ENCODE data around the gene TOR1AIP2. TPM values are rescaled to one million over a fixed set of nuclear protein-coding genes. Genes with fewer than 3 reads are reported as not detected.
A peak's percentile ranks its signal among the peaks of the same experiment; 100 is the strongest.

TOR1AIP2 gene
- polyA plus RNA-seq, 1 of the 3 experiments (the other 2 are of a cell fraction), result 12.7 TPM

GRCh38 chr1:179807691-179808485 is 69.7 kb downstream of the TOR1AIP2 start:
- no peak for DNase-seq
- Histone ChIP-seq H3K4me3 (ENCODE audit: low read depth in 2 of 2, low read length in 1 of 2) (no peak overlapping the region), H3K27me3 (ENCODE audit: insufficient read depth) (peaks cover 10% of the 10 kb centered on the region; the same call in 1 of the 2 replicates), H3K36me3 (replicated peaks in 1 of 2; ENCODE audit: control insufficient read depth in 1 of 2, insufficient read depth in 2 of 2, low read length in 1 of 2) (no peaks in the 10 kb centered on the region), H3K9me2 (no peaks in the 10 kb centered on the region), H3K9me3 (no peaks in the 10 kb centered on the region), H4K20me1 (ENCODE audit: insufficient read depth) (no peaks in the 10 kb centered on the region), H3K9ac (no peak overlapping the region), H3F3A (replicated peaks; ENCODE audit: insufficient read depth) (no peaks in the 10 kb centered on the region), H3K27ac (ENCODE audit: low read depth in 2 of 2, low read length in 1 of 2) (peak overlapping the region in 1 of 2 experiments; percentile 54; a peak in 1 of 4 replicates), H3K4me1 (ENCODE audit: control insufficient read depth in 1 of 2, insufficient read depth in 2 of 2, low read depth in 1 of 2, low read length in 1 of 2) (peaks cover 0 to 51% of the 10 kb centered on the region in 2 experiments; a peak in 1 of 4 replicates), H3K79me2 (ENCODE audit: insufficient read depth) (no peaks in the 10 kb centered on the region), H2AFZ (ENCODE audit: low read depth) (no peak overlapping the region), H3K4me2 (no peak overlapping the region)
- ChIA-PET CTCF (interaction anchor here (0.8 to 20.9 kb wide), 5 partner anchors 11 to 100 kb away, joined by 3 to 862 read pairs (median 87); no protein-coding TSS in a partner anchor), POLR2A (interaction anchor here (1.5 kb wide), 1 partner anchor 101 kb away, joined by 4 read pairs; no protein-coding TSS in a partner anchor)
- TF ChIP-seq, protein P1, sequence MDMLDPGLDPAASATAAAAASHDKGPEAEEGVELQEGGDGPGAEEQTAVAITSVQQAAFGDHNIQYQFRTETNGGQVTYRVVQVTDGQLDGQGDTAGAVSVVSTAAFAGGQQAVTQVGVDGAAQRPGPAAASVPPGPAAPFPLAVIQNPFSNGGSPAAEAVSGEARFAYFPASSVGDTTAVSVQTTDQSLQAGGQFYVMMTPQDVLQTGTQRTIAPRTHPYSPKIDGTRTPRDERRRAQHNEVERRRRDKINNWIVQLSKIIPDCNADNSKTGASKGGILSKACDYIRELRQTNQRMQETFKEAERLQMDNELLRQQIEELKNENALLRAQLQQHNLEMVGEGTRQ (IDR thresholded peaks at IDR 0.05; ENCODE audit: borderline replicate concordance, low read depth, low read length), result no peak
- TF ChIP-seq FOSL2 (IDR thresholded peaks at IDR 0.05; ENCODE audit: borderline replicate concordance, low read depth) (no peak), MXI1 (IDR thresholded peaks at IDR 0.05; ENCODE audit: low read depth, low read length) (no peak), NFIC (IDR thresholded peaks at IDR 0.05; ENCODE audit: borderline replicate concordance) (no peak), RXRA (IDR thresholded peaks at IDR 0.05; ENCODE audit: borderline replicate concordance, low read depth) (no peak), POLR2AphosphoS5 (IDR thresholded peaks at IDR 0.05; ENCODE audit: low read depth, low read length) (no peak), YY1 (IDR thresholded peaks at IDR 0.05; ENCODE audit: low read depth) (no peak), MAX (IDR thresholded peaks at IDR 0.05; ENCODE audit: low read depth) (no peak), ZBTB33 (IDR thresholded peaks at IDR 0.05; ENCODE audit: borderline replicate concordance, low read depth) (no peak), EZH2phosphoT487 (IDR thresholded peaks at IDR 0.05; ENCODE audit: borderline replicate concordance, low read depth) (no peak), MEF2A (IDR thresholded peaks at IDR 0.05; ENCODE audit: borderline replicate concordance, low read depth) (no peak), NRF1 (IDR thresholded peaks at IDR 0.05; ENCODE audit: low read depth, low read length) (no peak), FOXJ3 (CRISPR knock-in tag; IDR thresholded peaks at IDR 0.05) (no peak)
- TF ChIP-seq, protein P2, sequence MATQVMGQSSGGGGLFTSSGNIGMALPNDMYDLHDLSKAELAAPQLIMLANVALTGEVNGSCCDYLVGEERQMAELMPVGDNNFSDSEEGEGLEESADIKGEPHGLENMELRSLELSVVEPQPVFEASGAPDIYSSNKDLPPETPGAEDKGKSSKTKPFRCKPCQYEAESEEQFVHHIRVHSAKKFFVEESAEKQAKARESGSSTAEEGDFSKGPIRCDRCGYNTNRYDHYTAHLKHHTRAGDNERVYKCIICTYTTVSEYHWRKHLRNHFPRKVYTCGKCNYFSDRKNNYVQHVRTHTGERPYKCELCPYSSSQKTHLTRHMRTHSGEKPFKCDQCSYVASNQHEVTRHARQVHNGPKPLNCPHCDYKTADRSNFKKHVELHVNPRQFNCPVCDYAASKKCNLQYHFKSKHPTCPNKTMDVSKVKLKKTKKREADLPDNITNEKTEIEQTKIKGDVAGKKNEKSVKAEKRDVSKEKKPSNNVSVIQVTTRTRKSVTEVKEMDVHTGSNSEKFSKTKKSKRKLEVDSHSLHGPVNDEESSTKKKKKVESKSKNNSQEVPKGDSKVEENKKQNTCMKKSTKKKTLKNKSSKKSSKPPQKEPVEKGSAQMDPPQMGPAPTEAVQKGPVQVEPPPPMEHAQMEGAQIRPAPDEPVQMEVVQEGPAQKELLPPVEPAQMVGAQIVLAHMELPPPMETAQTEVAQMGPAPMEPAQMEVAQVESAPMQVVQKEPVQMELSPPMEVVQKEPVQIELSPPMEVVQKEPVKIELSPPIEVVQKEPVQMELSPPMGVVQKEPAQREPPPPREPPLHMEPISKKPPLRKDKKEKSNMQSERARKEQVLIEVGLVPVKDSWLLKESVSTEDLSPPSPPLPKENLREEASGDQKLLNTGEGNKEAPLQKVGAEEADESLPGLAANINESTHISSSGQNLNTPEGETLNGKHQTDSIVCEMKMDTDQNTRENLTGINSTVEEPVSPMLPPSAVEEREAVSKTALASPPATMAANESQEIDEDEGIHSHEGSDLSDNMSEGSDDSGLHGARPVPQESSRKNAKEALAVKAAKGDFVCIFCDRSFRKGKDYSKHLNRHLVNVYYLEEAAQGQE (IDR thresholded peaks at IDR 0.05; ENCODE audit: low read depth, low read length), result no peak
- WGBS (ENCODE audit: low lambda C conversion rate), result 75% methylated on average over 11 of the region's 11 CpGs

All from SK-N-SH (cell line).